Ecto neural progenitor cell (in vitro differentiated cells): ENCODE data around the gene UBFD1.
"Not testable (repeated sequence)": the region's sequence is repeated elsewhere in the genome, so short reads cannot be mapped to it uniquely, and the experiment has no call there.

Source experiments
- DNase-seq: peaks from one replicate; pipeline ENCODE4 v3.0.0-alpha.2; 2018; ENCODE audit warnings: low spot score

The UBFD1 gene

DNA sequence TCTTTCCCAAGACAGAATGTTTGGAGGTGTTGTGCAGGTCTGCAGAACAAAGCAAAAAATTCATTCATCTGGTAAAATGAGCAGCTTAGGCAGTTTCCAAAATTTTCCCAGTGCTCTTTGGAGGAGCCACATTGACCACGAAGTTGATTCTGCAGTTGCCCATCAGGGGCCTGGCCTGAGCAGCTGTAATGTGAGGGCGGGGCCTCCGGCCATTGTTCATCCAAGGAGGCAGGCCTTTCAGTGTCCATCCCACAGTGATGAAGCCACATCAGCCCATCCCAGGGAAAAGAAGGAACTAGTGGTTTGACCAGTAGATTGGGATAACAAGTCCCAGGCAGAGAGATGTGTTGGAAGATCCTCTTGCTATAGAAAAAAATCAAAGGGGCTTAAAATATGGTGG lies 10.1 kb downstream of the UBFD1 start:
- no peak for DNase-seq

DNA sequence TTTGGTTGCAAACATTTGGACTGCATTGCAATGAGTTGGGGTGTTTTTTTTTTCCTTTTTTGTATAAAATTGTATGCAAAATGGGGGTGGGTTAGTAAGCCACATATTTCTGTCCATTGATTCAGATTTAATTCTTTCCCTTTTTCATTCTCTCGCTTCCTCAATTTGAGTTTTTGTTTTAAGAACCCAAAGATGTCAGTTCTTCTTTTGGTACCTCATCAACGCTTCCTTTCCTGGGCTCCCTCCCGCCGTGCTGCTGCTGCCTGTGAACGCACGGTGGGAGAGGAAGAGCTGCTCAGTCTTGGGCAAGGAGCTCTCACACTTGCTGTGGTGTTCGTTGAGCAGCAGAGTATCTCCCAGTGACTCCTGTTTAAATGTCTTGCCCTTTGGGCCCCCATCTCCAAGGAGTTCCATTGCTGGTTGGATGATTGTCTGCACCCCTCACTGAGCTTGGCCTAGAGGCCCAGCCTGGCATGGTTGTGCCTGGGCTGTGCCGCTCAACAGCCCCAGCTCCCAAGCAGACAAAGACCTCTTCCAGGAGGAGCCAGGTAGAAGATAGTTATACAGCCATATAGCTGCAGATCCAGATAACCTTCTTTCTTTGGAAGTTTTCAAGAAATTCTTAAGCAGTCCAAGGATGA lies 13.6 kb downstream of the UBFD1 start:
- no peak for DNase-seq

DNA sequence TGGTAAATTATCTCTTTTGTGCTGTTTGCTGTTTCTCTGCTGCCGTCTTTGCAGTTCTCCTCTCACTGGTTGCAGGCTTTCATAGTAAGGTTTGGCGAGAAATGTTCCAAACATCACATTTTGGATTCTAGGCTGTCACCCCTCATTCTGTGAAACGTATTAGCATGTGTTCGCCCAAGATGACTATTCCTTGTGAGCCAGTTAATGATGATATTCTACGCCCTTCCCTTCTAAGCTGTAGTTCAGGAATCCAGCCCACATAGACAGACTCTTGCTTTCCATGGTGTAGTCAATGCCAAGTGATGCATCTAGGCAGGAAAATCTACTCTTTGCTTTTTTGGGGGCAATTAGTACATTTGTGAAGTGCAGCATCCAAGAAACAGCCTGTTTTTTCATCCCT lies 14.4 kb downstream of the UBFD1 start:
- DNase-seq, result no peak

DNA sequence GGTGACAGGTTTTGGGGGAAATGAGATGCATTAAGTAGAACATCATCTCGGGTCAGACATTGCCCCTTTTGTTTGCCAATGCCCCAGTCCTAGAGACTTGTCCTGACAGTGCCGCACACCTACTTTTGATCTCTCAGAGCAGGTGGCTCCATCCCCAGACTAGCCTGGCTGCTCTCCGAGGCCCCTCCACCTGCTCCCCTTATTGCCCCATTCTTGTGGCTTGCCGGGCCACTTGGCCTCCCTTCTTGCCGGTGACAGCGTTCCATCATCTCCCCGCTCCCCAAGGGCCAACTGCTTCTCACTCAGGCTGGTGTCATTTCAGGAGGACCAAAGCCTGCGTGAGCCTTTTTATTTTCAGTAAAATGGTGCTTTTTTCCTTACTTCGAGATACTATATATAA lies 14.9 kb downstream of the UBFD1 start:
- no peak for DNase-seq

DNA sequence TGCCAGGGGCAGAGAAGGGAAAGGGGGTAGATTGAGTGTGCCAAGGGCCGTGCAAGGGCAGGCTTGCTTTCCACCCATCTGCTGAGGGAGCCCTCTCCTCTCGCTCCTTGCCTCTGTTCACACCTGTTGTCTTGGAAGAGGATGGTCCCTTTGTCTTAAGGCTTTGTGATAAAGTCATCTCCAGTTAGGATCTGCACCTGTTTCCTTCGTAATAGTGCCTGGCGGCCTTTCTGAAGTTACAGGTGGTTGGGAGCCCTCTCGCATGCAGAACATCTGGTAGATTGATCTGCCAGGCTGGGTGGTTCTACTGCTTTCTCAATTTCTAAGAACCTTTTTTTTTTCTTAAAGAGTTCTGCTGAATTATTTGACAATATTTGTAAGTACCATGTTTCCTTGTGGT lies 16.3 kb downstream of the UBFD1 start:
- no peak for DNase-seq

DNA sequence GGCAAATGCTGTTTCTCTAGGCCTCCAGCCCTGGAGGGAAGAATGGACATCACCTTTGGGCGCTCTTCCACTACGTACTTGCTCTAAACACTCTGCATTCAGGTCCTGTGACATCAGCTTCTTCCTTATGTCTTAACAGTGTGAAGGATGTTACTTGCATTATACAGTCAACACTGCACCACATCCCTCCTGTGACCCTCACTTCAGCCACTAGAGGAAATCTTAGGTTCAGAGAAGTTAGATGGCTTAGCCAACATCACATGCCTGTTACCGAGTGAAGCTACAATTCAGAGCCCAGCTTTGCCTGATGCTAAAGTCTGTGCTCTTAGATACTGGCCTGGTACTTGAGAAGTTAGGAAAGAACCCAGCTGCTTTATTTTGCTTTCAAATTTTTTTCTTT lies 18.3 kb downstream of the UBFD1 start:
- no peak for DNase-seq

DNA sequence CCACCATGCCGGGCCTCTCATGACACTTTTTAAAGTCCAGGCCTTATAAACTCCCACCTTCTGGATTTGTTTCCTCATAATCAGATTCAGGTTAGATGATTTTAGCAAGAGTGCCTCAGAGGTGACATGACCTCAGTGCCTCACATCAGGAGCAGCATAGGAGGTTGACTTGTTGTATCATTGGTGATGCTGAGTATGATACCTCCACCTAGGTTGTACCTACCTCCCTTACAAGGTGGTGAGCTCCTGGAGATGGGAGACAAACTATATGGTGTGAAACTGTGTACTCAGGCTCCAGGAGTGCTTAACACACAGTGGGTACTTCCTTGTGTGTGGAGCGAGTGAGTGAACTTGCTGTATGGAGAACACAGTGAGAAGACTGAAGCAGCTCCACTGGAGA lies 20.0 kb downstream of the UBFD1 start:
- no peak for DNase-seq

DNA sequence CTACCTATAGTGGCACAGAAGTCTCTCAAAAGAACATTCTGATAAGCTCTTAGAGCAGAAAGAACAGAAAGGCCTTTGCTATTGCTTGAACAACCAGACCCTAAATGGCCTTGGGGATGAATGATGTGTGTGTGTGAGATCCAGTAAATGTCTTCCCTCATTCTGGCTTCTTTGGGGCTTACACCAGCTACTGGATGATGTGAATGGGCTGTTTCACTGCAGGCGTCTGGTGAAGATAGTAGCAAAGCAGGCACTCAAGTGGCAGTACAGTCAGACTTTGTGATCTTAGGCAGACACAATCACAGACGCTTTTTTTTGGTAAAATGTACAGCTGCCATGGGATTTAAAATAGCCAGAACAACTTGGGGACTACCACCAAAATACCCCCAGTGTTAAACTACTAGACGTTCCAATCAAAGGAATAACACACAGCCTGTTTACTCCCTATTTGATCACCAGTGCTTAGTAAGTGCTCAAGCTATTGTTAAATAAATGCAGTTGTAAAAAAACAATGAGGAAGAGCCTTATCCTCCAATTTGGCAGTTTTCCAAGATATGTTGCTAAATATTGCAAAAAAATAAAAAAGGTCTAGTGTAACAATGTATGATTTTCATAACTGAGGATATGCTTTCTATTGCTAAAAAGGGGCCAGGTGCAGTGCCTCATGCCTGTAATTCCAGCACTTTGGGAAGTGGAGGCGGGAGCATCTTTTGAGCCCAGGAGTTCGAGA lies 20.7 kb downstream of the UBFD1 start:
- DNase-seq, result no peak

DNA sequence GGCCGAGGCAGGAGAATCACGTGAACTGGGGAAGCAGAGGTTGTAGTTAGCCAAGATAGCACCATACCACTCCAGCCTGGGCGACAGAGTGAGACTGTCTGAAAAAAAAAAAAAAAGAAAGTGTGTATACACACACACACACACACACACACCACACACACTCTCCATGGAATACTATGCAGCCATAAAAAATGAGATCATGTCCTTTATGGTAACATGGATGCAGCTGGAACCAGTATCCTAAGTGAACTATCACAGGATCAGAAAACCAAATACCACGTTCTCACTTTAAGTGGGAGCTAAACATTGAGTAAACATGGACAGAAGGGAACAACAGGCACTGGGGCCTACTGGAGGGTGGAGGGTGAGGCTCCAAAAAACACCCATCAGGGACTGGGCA lies 21.8 kb downstream of the UBFD1 start:
- DNase-seq, result no peak

DNA sequence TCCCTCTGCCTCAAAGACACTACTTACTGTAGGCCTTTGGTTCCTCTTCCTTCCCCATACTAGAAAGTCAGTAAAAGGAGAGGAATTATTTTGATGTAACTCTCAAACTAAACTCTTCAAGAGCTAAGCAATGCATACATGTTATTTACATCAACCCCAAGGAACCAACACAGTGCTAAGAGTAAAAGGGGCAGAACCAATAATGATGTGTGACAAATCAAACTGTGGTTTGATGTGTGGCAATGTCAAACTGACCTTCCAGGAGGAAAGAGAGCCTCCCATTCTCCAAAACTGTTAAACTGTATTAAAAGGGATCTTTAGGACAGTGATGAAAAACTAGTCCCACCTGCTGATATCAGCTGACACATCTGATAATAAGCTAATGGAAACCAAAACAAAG lies 22.9 kb downstream of the UBFD1 start:
- DNase-seq, result no peak

DNA sequence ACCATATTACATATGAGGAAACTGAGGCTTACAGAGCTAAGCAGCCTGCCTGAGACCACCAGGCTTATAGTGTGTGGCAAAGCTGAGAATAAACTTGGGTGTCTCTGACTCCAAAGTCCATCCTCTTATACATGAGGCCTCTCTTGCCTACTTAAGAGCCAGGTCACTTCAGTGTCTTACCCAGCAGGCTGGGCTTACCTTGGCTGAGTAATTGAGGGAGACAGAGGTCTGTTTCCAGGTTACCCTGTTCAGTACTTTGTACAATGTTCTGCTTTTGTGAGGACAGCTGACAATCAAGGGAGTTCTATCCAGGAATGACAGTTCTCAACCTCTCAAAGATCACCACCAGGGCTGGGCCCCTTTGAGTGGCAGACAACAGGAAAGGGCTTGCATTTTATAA lies 24.2 kb downstream of the UBFD1 start:
- DNase-seq, result no peak

DNA sequence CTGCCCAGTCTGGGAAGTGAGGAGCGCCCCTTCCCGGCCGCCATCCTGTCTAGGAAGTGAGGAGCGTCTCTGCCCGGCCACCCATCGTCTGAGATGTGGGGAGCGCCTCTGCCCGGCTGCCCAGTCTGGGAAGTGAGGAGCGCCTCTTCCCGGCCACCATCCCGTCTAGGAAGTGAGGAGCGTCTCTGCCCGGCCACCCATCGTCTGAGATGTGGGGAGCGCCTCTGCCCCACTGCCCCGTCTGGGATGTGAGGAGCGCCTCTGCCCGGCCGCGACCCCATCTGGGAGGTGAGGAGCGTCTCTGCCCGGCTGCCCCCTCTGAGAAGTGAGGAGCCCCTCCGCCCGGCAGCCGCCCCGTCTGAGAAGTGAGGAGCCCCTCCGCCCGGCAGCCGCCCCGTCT lies 25.7 kb downstream of the UBFD1 start:
- not testable (repeated sequence) for DNase-seq

DNA sequence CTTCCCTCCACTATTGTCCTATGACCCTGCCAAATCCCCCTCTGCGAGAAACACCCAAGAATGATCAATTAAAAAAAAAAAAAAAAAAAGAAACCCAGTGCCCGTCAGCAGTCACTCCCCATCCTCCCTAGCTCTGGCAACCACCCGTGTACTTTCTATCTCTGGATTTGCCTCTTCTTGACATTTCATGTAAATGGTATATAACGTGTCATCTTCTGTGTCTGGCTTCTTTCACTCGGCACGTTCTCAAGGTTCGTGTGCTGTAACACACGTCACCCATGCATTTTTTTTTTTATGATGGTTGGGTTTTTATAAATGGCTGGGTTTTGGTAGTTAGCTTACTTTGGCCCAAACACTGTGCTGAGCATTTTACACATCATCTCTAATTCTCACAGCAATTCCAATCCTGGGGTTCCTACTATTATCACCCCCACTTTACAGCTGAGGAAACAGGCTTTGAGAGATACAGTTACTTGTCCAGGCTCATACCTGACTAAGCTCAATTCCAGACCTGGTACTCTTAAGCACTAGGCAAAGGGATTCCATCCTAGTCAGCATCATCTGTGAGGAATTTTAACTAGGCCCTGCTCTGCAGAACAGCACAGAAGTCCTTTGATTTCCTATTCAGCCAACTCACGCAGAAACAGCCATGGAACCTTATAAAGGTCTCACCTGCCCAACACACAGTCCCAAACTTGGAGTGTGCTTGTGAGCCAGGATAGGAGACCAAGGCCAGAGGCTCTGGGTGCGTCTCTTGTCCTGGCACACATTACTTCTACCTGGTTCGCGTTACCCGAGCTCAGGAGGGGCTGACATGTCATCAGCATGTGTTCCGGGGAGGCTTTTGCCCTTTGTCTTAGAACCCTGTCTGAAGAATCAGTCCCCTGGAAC lies 26.9 kb downstream of the UBFD1 start:
- no peak for DNase-seq

DNA sequence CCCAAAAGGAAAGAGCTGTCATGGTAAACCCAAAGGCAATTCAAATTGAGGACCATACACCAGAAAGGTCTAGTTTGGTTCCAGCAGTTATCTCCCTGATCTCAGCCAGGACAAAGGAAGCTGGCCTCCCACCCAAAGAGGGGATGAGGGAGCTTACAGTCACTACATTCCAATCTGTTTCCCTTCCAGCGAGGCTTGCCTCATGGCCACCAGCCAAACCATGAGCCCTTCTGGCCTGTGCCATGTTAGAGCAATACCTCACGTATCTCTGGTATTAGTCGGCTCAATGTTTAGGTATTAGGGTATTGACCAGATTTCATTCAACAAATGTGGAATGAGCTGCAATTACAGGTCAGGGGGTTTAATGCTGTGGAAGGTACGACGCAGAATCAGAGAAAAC lies 30.2 kb downstream of the UBFD1 start:
- no peak for DNase-seq

DNA sequence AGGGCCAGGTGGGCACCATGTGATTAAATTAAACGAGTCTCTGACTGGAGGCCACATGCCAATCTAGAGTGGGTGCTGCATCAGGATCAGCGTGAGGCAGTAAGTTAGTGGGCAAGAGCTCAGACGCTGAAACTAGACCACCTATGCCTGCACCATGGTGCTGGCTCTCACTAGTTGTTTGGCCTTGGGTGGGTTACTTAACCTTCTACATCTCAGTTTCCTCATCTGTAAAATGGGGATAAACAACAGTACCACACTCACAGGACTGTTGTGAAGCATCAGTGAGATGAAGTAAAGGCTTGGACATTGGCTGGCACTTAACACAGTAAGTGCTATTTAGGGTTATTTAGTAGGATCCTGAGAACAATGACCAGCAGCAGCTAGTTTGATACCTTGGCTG lies 32.7 kb downstream of the UBFD1 start:
- no peak for DNase-seq

DNA sequence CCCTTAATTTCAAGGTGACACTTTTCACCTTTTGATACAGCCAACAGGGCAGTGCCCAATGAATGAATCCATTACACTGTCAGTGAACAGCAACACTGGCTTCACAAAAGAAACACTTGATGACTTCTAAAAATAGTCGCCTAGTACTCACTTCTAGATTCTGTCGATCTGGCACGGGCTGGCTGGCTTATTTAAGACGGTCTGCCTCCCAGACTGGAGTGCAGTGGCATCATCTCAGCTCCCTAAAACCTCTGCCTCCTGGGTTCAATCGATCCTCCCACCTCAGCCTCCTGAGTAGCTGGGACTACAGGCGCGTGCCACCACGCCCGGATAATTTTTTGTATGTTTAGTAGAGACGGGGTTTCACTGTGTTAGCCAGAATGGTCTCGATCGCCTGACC lies 36.7 kb downstream of the UBFD1 start:
- DNase-seq, result no peak

DNA sequence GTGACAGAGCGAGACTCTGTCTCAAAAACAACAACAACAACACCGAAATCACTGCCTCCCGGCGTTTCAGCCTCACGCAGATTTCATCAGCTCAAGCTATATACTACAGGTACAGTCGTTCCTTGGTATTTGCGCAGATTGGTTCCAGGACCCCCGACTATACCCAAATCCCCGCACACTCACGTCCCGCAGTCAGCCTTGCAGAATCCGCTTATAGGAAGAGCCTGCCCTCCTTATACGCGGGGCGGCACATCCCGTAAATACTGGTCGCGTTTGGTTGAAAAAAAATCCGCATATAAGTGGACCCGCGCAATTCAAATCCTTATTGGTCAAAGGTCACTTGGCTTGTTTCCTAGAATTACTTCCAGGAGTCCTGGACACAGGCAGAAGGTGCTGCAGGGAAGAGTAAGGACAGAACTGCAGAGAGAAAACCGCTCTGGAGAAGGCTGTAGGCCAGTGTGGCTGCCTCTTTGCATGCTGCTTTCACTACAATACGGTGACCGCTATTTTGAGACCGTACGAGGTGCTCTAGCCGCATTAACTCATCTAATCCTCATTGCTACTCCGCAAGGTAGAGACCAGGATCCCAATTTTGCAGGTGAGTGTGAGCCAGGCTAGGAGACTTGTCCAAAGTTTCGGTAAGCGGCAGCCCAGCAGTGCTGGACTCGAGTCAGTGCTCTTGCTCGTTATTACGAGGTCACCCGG lies 37.9 kb downstream of the UBFD1 start:
- DNase-seq, result no peak

DNA sequence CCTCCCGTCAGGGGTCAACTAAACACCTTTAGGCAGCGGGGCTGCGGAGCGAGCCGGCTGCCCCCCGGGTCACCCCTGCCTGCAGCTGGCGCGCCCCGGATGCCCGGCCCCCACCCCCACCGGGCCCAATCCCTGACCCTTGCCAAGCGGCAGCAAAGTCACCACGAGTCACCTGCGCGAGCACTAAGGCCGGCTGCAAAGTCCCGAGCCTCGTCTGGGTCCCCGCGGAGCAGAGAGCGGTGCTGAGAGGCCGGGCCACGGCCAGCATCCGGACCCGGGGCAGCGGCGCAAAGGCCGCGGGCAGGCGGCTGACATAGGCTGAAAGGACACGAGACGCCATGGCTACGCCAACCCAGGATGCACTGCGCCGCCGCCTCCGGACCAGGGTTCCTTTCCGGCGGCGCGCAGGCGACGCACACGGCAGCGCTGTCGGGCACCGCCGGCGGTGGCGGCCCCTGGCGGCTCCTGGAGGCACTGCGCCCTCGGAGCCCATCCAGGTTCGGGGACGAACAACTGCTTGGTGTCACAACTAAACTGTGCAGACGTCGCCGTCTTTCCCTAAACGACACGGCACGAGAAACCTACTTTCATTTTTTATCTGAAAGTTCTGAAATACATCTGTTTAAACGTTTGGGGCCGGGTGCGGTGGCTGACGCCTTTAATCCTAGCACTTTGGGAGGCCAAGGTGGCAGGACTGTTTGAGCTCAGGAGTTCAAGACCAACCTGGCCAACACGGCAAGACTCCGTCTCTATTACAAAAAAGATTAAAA lies 38.6 kb downstream of the UBFD1 start, which contains the start of gene NDUFAB1:
NDUFAB1 (minus strand) TSS at position 366 of the 770 bp plus-strand sequence; CDS start at position 340, 26 bp downstream.
- DNase-seq, result peak; percentile 94

DNA sequence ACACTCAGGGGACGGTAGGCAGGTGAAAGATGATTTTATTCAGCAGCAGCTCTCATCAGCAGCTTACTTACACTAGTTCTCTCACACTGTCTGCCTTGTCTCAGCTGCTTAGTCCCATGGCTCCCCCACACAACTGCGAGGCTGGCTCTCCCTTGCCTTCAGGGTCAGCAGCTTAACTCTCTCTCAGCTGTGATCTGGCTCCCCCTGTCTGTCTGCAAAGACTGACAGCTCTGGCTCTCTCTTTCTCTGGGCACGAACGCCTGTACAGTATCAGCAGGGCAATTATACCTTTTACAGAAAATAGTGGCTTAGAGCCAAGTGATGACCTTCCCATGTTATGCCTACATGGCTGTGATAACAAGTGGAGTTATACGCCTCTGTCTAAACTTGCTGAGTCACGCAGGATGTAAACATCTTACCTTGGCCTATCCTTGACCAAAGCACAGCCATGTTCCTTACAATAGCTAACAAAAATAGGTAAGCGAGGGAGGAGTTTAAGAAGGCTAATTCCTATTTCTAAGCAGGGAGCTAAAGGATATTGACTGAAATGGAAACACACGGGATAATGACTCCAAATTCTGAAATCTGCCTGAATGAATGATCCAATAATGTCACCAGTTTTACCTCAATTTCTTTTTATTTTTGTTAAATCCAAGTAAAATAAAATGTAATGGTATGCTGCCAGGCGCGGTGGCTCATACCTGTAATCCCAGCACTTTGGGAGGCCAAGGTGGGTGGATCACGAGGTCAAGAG lies 39.7 kb downstream of the UBFD1 start:
- DNase-seq, result peak; percentile 65

DNA sequence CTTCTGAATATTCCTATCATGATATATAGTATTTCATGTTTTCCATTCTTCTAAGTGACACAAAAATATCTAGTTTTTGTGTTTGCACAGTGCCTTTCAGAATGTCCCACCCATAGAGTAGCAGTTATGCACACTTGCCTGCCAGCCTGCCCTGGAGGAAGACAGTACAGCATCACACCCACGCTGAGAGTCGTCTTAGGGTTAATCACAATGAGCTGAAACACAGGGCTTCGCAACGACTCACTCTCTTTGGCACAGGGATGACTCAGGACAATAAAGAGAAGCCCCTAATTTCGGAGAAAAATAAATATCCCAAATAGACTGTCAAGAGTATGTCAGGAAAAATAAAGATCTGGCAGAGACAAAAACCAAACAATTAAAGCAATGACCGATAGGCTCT lies 50.2 kb downstream of the UBFD1 start:
- no peak for DNase-seq

DNA sequence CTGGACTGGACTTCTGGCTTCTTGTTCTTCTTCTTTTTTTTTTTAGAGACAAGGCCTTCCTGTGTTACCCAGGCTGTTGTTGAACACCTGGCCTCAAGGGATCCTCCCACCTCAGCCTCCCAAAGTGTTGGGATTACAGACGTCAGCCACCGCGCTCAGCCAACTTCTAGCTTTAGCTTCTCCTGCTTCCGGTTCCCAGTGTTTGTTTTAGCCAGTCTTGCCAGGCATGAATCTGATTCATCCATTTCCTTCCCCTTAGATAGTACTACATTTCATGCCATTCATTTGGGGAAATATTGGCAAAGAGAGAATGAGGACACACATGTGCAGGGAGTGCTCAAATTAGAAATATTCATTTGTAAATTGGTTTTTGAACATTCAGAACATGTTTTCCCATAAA lies 50.7 kb downstream of the UBFD1 start:
- DNase-seq, result no peak
